ENCODE results near the gene TBC1D1. TPM values are rescaled to one million over a fixed set of nuclear protein-coding genes. Genes with fewer than 3 reads are reported as not detected.
A peak's percentile ranks its signal among the peaks of the same experiment; 100 is the strongest.

Gene TBC1D1
- total and polyA plus RNA-seq, 8 donors: 16.2 to 41.0 (median 24.6) TPM

GRCh38 chr4:37873386-37873785 is 17.5 kb upstream of the TBC1D1 start:
- no peak for TF ChIP-seq CTCF (IDR thresholded peaks at IDR 0.05)
- ATAC-seq (peak; percentile 61 to 92 (median 81)), FAIRE-seq (peak; percentile 43), DNase-seq (no peak)
- Histone ChIP-seq H3K27me3 (no peaks in the 10 kb centered on the region), H3K4me3 (no peak overlapping the region), H3K27ac (no peak overlapping the region), H3K4me1 (no peaks in the 10 kb centered on the region), H3K9me3 (no peaks in the 10 kb centered on the region), H3K36me3 (no peaks in the 10 kb centered on the region)
- 95 to 97% methylated on average over 1 of the region's 1 CpG for WGBS, 2 donors
- intact Hi-C loops (cut with DNase I): no loop called here

- ATAC-seq (no peak), FAIRE-seq (peak; percentile 68), DNase-seq (no peak)
- no peaks in the 10 kb centered on the region for H3K4me1 ChIP-seq
- H3K4me3 ChIP-seq: no peak overlapping the region
- intact Hi-C loops (cut with DNase I): no loop called here
- no peak for TF ChIP-seq CTCF (IDR thresholded peaks at IDR 0.05)
- no peaks in the 10 kb centered on the region for H3K9me3 ChIP-seq
- no peak overlapping the region for H3K27ac ChIP-seq
- 95 to 98% methylated on average over 2 of the region's 2 CpGs for WGBS, 2 donors
- H3K27me3 ChIP-seq: peaks cover 0 to 10% (median 0%) of the 10 kb centered on the region in 4 donors
- H3K36me3 ChIP-seq: no peaks in the 10 kb centered on the region
These were observed 14.7 kb upstream of the TBC1D1 start for GRCh38 chr4:37876156-37876555.

- Histone ChIP-seq H3K9me3 (no peaks in the 10 kb centered on the region), H3K36me3 (no peaks in the 10 kb centered on the region), H3K27ac (no peak overlapping the region), H3K27me3 (peaks cover 0 to 10% (median 0%) of the 10 kb centered on the region in 4 donors), H3K4me3 (no peak overlapping the region), H3K4me1 (no peaks in the 10 kb centered on the region)
- TF ChIP-seq CTCF (IDR thresholded peaks at IDR 0.05): no peak
- ATAC-seq (no peak), DNase-seq (no peak), FAIRE-seq (no peak)
- 93 to 99% methylated on average over 8 of the region's 8 CpGs for WGBS, 2 donors
- intact Hi-C loops (cut with DNase I): no loop called here
These were observed 11.5 kb upstream of the TBC1D1 start for GRCh38 chr4:37879365-37879764.

GRCh38 chr4:37881811-37882210 is 9.1 kb upstream of the TBC1D1 start:
- Histone ChIP-seq H3K27ac (no peak overlapping the region), H3K36me3 (no peaks in the 10 kb centered on the region), H3K9me3 (no peaks in the 10 kb centered on the region), H3K4me3 (no peak overlapping the region), H3K4me1 (peaks cover 0 to 6% (median 0%) of the 10 kb centered on the region in 3 donors), H3K27me3 (peaks cover 0 to 10% (median 0%) of the 10 kb centered on the region in 4 donors)
- intact Hi-C loops (cut with DNase I): no loop called here
- FAIRE-seq (no peak), ATAC-seq (no peak), DNase-seq (no peak)
- no peak for TF ChIP-seq CTCF (IDR thresholded peaks at IDR 0.05)
- WGBS, 2 donors: 71 to 76% methylated on average over 5 of the region's 5 CpGs

DNA sequence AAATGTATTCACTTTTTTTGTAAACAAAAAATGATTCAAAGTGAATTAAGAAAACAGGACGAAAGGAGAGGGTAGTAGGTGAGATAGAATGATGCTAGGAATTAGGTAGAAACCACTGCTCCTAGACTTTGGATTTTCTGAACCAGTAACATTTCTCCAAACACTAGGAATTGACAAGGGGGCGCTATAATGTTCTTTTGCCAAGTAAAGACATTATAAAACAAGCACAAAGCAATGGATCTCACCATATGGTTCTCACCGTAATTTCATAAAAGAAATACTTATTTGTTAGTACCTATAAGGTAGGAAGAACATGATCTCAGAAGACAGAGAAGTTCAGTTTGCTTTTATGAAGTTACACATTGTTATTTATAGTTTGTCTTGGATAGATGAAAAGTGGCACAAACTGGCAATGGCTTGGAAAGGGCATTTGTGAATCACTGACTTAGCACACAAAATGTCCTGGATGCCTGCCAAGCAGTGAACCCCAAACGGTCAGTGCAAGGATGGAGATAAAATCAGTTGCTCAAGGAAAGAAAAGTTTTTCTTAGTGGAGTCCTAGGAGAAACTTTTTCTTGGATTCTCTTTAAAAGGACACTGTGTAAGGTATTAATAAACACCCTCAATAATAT is 8.1 kb upstream of the TBC1D1 start:
- ATAC-seq (no peak), DNase-seq (no peak), FAIRE-seq (no peak)
- intact Hi-C loops (cut with DNase I): no loop called here
- Histone ChIP-seq H3K27ac (no peak overlapping the region), H3K9me3 (no peaks in the 10 kb centered on the region), H3K36me3 (no peaks in the 10 kb centered on the region), H3K4me3 (no peak overlapping the region), H3K4me1 (peaks cover 0 to 6% (median 0%) of the 10 kb centered on the region in 3 donors), H3K27me3 (peaks cover 0 to 10% (median 0%) of the 10 kb centered on the region in 4 donors)
- TF ChIP-seq CTCF (IDR thresholded peaks at IDR 0.05): no peak
- 34 to 43% methylated on average over 4 of the region's 4 CpGs for WGBS, 2 donors

Measured in pancreas (tissue), 10 donors.